Esophagus muscularis mucosa (tissue), 4 donors: Measurements from ENCODE around the gene CARMIL1. TPM values are rescaled to one million over a fixed set of nuclear protein-coding genes. Genes with fewer than 3 reads are reported as not detected.
A peak's percentile ranks its signal among the peaks of the same experiment; 100 is the strongest.

Experiments
- DNase-seq: peaks from one replicate; pipeline ENCODE4 v3.0.0-alpha.2; 2017; ENCODE audit errors: extremely low spot score
- H3K27ac ChIP-seq, 4 donors: fragments of 200-600 bp; sonication (generic); replicated peaks in 1 of 4; 1 replicate in 3 of 4; 2 replicates in 1 of 4; pipeline ENCODE4 v1.5.1; 2016 to 2019; ENCODE audit warnings: mild to moderate bottlenecking in 1 of 4
- H3K27me3 ChIP-seq, 4 donors: fragments of 200-600 bp; sonication (generic); one replicate each; pipeline versions ENCODE4 v1.5.1 to v1.6.0; 2016 to 2019
- H3K36me3 ChIP-seq, 4 donors: fragments of 200-600 bp; sonication (generic); one replicate each; pipeline ENCODE4 v1.5.1; 2016 to 2019
- H3K4me1 ChIP-seq, 4 donors: fragments of 200-600 bp; sonication (generic); one replicate each; pipeline ENCODE4 v1.5.1; 2016 to 2019
- H3K4me3 ChIP-seq, 4 donors: fragments of 200-600 bp; sonication (generic); 1 replicate in 2 of 4; 2 replicates in 2 of 4; pipeline ENCODE4 v1.5.1; 2016 to 2019; ENCODE audit warnings: mild to moderate bottlenecking in 4 of 4, moderate library complexity in 1 of 4
- H3K9me3 ChIP-seq, 4 donors: fragments of 200-600 bp; sonication (generic); 1 replicate in 3 of 4; 2 replicates in 1 of 4; pipeline ENCODE4 v1.5.1; 2016 to 2019
- EP300 ChIP-seq: sonication (generic); formaldehyde crosslinking; IDR thresholded peaks from one replicate; pipeline ENCODE4 v1.6.1; 2017; ENCODE audit warnings: antibody characterized with exemption
- POLR2A ChIP-seq: fragments of 450-650 bp; IDR thresholded peaks from one replicate; pipeline ENCODE4 v1.6.1; 2017; ENCODE audit warnings: antibody characterized with exemption, moderate library complexity, mild to moderate bottlenecking, low read depth
- POLR2AphosphoS5 ChIP-seq, 2 donors: sonication (generic); formaldehyde crosslinking; IDR thresholded peaks; one replicate each; pipeline ENCODE4 v1.6.1; 2017; ENCODE audit warnings: antibody characterized with exemption in 2 of 2
- WGBS: methylation state at CpG from one replicate; pipeline ENCODE4 v1.1.5; 2018; 5-methylcytosine and 5-hydroxymethylcytosine counted together
- intact Hi-C: fragments of 100-400 bp; cut with DNase I; formaldehyde crosslinking; loops from one replicate; pipeline ENCODE4 v1.15.1; 2023
- total RNA-seq, 4 donors: library from RNA; depleted of rRNA; stranded (reverse); fragments of >200 nt; gene quantifications; one replicate each; pipeline versions ENCODE4 v1.1.0 to v1.2.1, GENCODE V29; 2016
- TF ChIP-seq, protein P1 (sequence below), 3 experiments: fragments of 200-600 bp in 2 of 3; fragments of 450-650 bp in 1 of 3; sonication (generic) in 2 of 3; IDR thresholded peaks; one replicate each; pipeline ENCODE4 v1.5.1; 2017 to 2019; ENCODE audit warnings: antibody characterized with exemption in 3 of 3, mild to moderate bottlenecking in 2 of 3, moderate library complexity in 1 of 3

Gene CARMIL1
- total RNA-seq, 4 donors from 2014 or later, result 10.0 to 12.1 (median 11.1) TPM

GRCh38 chr6:25452031-25452430, 172.9 kb downstream of the CARMIL1 start:
- WGBS, result 69% methylated on average over 3 of the region's 3 CpGs
- no peak overlapping the region for H3K27ac ChIP-seq
- no peaks in the 10 kb centered on the region for H3K27me3 ChIP-seq
- no peaks in the 10 kb centered on the region for H3K9me3 ChIP-seq
- DNase-seq, result no peak
- no peak for TF ChIP-seq EP300
- TF ChIP-seq POLR2AphosphoS5 (IDR thresholded peaks at IDR 0.05), result peak in 1 of 2 donors; percentile 8
- intact Hi-C loops, result no loop called here
- H3K4me3 ChIP-seq, result peak overlapping the region; percentile 2 to 19 (median 11)
- no peaks in the 10 kb centered on the region for H3K36me3 ChIP-seq
- H3K4me1 ChIP-seq, result no peaks in the 10 kb centered on the region

DNA sequence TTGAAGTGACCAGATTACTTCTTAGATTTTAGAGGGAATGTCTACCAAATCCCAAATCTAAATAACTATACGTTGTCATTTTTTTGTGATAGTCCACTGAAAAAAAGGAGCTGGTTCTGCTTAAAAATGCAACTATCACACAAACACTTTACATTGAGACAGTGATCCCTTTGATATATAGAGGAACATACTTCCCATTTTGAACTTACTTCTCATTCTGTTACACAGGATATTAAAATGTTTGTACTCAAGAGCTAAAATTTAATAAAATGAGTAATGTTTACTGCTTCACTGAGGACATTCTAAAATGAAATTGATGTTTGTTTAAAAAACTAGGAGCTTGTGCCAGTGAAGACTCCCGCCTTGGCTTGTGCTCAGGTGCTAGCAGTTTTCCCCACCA, 174.1 kb downstream of the CARMIL1 start:
- 89% methylated on average over 2 of the region's 2 CpGs for WGBS
- DNase-seq, result no peak
- no peak overlapping the region for H3K27ac ChIP-seq
- H3K4me1 ChIP-seq, result no peaks in the 10 kb centered on the region
- no peaks in the 10 kb centered on the region for H3K9me3 ChIP-seq
- TF ChIP-seq EP300, result no peak
- TF ChIP-seq POLR2AphosphoS5 (IDR thresholded peaks at IDR 0.05), result no peak
- no peak for TF ChIP-seq POLR2A
- TF ChIP-seq, protein P1, sequence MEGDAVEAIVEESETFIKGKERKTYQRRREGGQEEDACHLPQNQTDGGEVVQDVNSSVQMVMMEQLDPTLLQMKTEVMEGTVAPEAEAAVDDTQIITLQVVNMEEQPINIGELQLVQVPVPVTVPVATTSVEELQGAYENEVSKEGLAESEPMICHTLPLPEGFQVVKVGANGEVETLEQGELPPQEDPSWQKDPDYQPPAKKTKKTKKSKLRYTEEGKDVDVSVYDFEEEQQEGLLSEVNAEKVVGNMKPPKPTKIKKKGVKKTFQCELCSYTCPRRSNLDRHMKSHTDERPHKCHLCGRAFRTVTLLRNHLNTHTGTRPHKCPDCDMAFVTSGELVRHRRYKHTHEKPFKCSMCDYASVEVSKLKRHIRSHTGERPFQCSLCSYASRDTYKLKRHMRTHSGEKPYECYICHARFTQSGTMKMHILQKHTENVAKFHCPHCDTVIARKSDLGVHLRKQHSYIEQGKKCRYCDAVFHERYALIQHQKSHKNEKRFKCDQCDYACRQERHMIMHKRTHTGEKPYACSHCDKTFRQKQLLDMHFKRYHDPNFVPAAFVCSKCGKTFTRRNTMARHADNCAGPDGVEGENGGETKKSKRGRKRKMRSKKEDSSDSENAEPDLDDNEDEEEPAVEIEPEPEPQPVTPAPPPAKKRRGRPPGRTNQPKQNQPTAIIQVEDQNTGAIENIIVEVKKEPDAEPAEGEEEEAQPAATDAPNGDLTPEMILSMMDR (IDR thresholded peaks at IDR 0.05), result no peak
- no peaks in the 10 kb centered on the region for H3K27me3 ChIP-seq
- H3K4me3 ChIP-seq, result no peak overlapping the region
- H3K36me3 ChIP-seq, result no peaks in the 10 kb centered on the region
- intact Hi-C loops, result no loop called here

DNA sequence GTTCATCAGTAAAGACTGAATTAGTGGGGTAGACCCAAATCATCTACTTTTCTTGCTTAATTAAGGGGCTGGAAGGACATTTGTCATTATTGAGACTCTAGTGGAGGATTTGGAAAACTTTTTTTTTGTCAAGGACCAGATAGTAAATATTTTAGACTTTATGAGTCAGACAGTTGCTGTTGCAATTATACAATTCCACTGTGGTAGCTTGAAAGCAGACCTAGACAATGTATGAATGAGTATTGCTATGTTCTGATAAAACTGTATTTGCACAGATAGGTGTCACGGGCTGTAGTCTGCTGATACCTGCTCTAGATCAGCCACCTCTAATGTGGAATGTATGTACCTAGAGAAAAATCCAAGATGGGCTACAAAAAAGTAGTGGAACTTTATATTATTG, 175.0 kb downstream of the CARMIL1 start:
- no peak overlapping the region for H3K4me3 ChIP-seq
- H3K27me3 ChIP-seq, result no peaks in the 10 kb centered on the region
- no peaks in the 10 kb centered on the region for H3K9me3 ChIP-seq
- 83% methylated on average over 1 of the region's 1 CpG for WGBS
- no peak for DNase-seq
- TF ChIP-seq POLR2AphosphoS5 (IDR thresholded peaks at IDR 0.05) (no peak), EP300 (no peak), POLR2A (no peak)
- TF ChIP-seq, protein P1 (IDR thresholded peaks at IDR 0.05), result no peak
- intact Hi-C loops, result no loop called here
- H3K27ac ChIP-seq, result no peak overlapping the region
- H3K4me1 ChIP-seq, result no peaks in the 10 kb centered on the region
- no peaks in the 10 kb centered on the region for H3K36me3 ChIP-seq

- WGBS, result 82% methylated on average over 3 of the region's 3 CpGs
- no peak for DNase-seq
- Histone ChIP-seq H3K9me3 (no peaks in the 10 kb centered on the region), H3K4me1 (no peaks in the 10 kb centered on the region), H3K27me3 (no peaks in the 10 kb centered on the region), H3K4me3 (no peak overlapping the region), H3K27ac (no peak overlapping the region), H3K36me3 (no peaks in the 10 kb centered on the region)
- intact Hi-C loops, result no loop called here
- no peak for TF ChIP-seq POLR2A
- TF ChIP-seq EP300, result no peak
- no peak for TF ChIP-seq POLR2AphosphoS5 (IDR thresholded peaks at IDR 0.05)
- TF ChIP-seq, protein P1 (IDR thresholded peaks at IDR 0.05), result no peak
Measured at GRCh38 chr6:25456249-25457040, 177.3 kb downstream of the CARMIL1 start.

- intact Hi-C loops, result no loop called here
Measured at GRCh38 chr6:25457516-25457915, 178.3 kb downstream of the CARMIL1 start.

More at GRCh38 chr6:25457516-25457915, 178.3 kb downstream of the CARMIL1 start:
- Histone ChIP-seq H3K27ac (no peak overlapping the region), H3K27me3 (no peaks in the 10 kb centered on the region), H3K4me3 (no peak overlapping the region), H3K4me1 (no peaks in the 10 kb centered on the region), H3K9me3 (no peaks in the 10 kb centered on the region), H3K36me3 (no peaks in the 10 kb centered on the region)
- TF ChIP-seq POLR2AphosphoS5 (IDR thresholded peaks at IDR 0.05) (no peak), EP300 (no peak), POLR2A (no peak)
- TF ChIP-seq, protein P1 (IDR thresholded peaks at IDR 0.05), result no peak
- WGBS, result 56% methylated on average over 3 of the region's 3 CpGs
- no peak for DNase-seq
